CD4-positive, alpha-beta T cell (primary cell): ENCODE measurements around the gene TRDMT1. TPM values are rescaled to one million over a fixed set of nuclear protein-coding genes. Genes with fewer than 3 reads are reported as not detected.

Experiments used
- ATAC-seq: fragments of 200-7000 bp; cut with Tn5 transposase; one replicate; pipeline ENCODE4 v1.10.0; 2022; ENCODE audit warnings: mild to moderate bottlenecking; ENCODE audit not compliant: poor library complexity
- CTCF ChIA-PET: fragments of 350-600 bp; sonication (Branson Sonifier 250); formaldehyde crosslinking; loops from one replicate; lab custom pipeline; 2021; ENCODE audit warnings: antibody characterized with exemption, inconsistent platforms; lab: Charles Lee
- POLR2A ChIA-PET: fragments of 350-600 bp; sonication (Branson Sonifier 250); formaldehyde crosslinking; loops from one replicate; lab custom pipeline; 2021; ENCODE audit warnings: antibody characterized with exemption, inconsistent platforms; lab: Charles Lee
- DNase-seq, 14 experiments: peaks; one replicate each; pipeline ENCODE4 v3.0.0-alpha.2; 2013 to 2020; ENCODE audit warnings: mixed read lengths in 2 of 14
- H3K27ac ChIP-seq, 2 donors: one replicate each; pipeline versions ENCODE4 v1.5.1 to v1.7.0; 2013; ENCODE audit warnings: low read length in 2 of 2, low read depth in 1 of 2, mild to moderate bottlenecking in 1 of 2
- H3K27me3 ChIP-seq, 2 experiments: 1 replicate in 1 of 2; 2 replicates in 1 of 2; pipeline versions ENCODE4 v1.6.1 to v1.7.0; 2013; ENCODE audit warnings: low read length in 2 of 2, control low read depth in 1 of 2, mild to moderate bottlenecking in 1 of 2, moderate library complexity in 1 of 2; ENCODE audit not compliant: insufficient read depth in 2 of 2, control insufficient read depth in 1 of 2
- H3K36me3 ChIP-seq: one replicate; pipeline ENCODE4 v1.6.1; 2013; ENCODE audit warnings: low read length, control low read depth; ENCODE audit not compliant: insufficient read depth
- H3K4me1 ChIP-seq: one replicate; pipeline ENCODE4 v1.6.1; 2013; ENCODE audit warnings: low read length, control low read depth; ENCODE audit not compliant: insufficient read depth
- H3K4me3 ChIP-seq: one replicate; pipeline ENCODE4 v1.5.1; 2013; ENCODE audit warnings: mild to moderate bottlenecking, low read length, moderate library complexity
- H3K9me3 ChIP-seq, 2 experiments: 1 replicate in 1 of 2; 2 replicates in 1 of 2; pipeline versions ENCODE4 v1.6.1 to v1.7.0; 2013; ENCODE audit warnings: low read length in 2 of 2, mild to moderate bottlenecking in 2 of 2, control low read depth in 1 of 2, moderate library complexity in 1 of 2; ENCODE audit not compliant: control insufficient read depth in 1 of 2, insufficient read depth in 1 of 2
- H3K27ac Mint-ChIP-seq: one replicate; pipeline ENCODE4 v1.8.0; 2020; ENCODE audit warnings: mixed read lengths
- H3K27me3 Mint-ChIP-seq: one replicate; pipeline ENCODE4 v1.8.0; 2021; ENCODE audit warnings: mixed read lengths
- H3K36me3 Mint-ChIP-seq: one replicate; pipeline ENCODE4 v1.8.0; 2021; ENCODE audit warnings: low read depth, mixed read lengths
- H3K4me1 Mint-ChIP-seq: one replicate; pipeline ENCODE4 v1.8.0; 2021; ENCODE audit warnings: low read depth, mixed read lengths
- H3K4me3 Mint-ChIP-seq: one replicate; pipeline ENCODE4 v1.8.0; 2020; ENCODE audit warnings: mild to moderate bottlenecking, mixed read lengths
- H3K9me3 Mint-ChIP-seq: one replicate; pipeline ENCODE4 v1.8.0; 2020; ENCODE audit warnings: mixed read lengths
- CTCF ChIP-seq: fragments of 200-600 bp; IDR thresholded peaks from one replicate; pipeline ENCODE4 v1.8.0; 2022; ENCODE audit warnings: antibody characterized with exemption, mild to moderate bottlenecking
- intact Hi-C, 2 experiments: fragments of 100-400 bp; cut with DNase I in 1 of 2; cut with micrococcal nuclease in 1 of 2; formaldehyde crosslinking; loops; one replicate each; pipeline versions ENCODE4 v1.15.1 to v1.9.0; 2023 to 2025; cut with DNase I, micrococcal nuclease
- total RNA-seq, 174 experiments: library from RNA in 2 of 174; stranded (reverse) in 2 of 174; gene quantifications; one replicate each; pipeline ENCODE4 v1.2.3 and lab custom pipeline; 2021 to 2026

TRDMT1 gene
- total RNA-seq, 2 experiments from 2014 or later, result 20.3 to 21.3 TPM

- no peaks in the 10 kb centered on the region for H3K27me3 Mint-ChIP-seq
- no peak for ATAC-seq
- POLR2A ChIA-PET, result no interaction called here
Observed at GRCh38 chr10:17166699-17167098, 34.8 kb downstream of the TRDMT1 start.

GRCh38 chr10:17162828-17163227 lies 38.6 kb downstream of the TRDMT1 start:
- Mint-ChIP-seq H3K4me3 (no peak overlapping the region), H3K27me3 (no peaks in the 10 kb centered on the region), H3K36me3 (peaks cover 5% of the 10 kb centered on the region), H3K9me3 (no peaks in the 10 kb centered on the region), H3K27ac (no peak overlapping the region), H3K4me1 (no peaks in the 10 kb centered on the region)
- ATAC-seq (no peak), DNase-seq (no peak)
- Histone ChIP-seq H3K4me1 (no peaks in the 10 kb centered on the region), H3K27ac (no peak overlapping the region), H3K4me3 (no peak overlapping the region), H3K27me3 (no peaks in the 10 kb centered on the region), H3K9me3 (no peaks in the 10 kb centered on the region), H3K36me3 (peaks cover 6% of the 10 kb centered on the region)
- intact Hi-C loops, result no loop called here
- TF ChIP-seq CTCF, result no peak
- CTCF ChIA-PET, result no interaction called here
- POLR2A ChIA-PET, result no interaction called here

More at GRCh38 chr10:17166699-17167098, 34.8 kb downstream of the TRDMT1 start:
- no peak for TF ChIP-seq CTCF
- Mint-ChIP-seq H3K4me3 (no peak overlapping the region), H3K9me3 (no peaks in the 10 kb centered on the region), H3K36me3 (peaks cover 17% of the 10 kb centered on the region), H3K4me1 (no peaks in the 10 kb centered on the region), H3K27ac (no peak overlapping the region)
- intact Hi-C loops, result no loop called here
- Histone ChIP-seq H3K9me3 (no peaks in the 10 kb centered on the region), H3K27ac (no peak overlapping the region), H3K4me1 (no peaks in the 10 kb centered on the region), H3K36me3 (peaks cover 7% of the 10 kb centered on the region), H3K27me3 (no peaks in the 10 kb centered on the region), H3K4me3 (no peak overlapping the region)
- no peak for DNase-seq
- CTCF ChIA-PET, result no interaction called here

GRCh38 chr10:17161775-17162174 lies 39.7 kb downstream of the TRDMT1 start:
- no peaks in the 10 kb centered on the region for H3K9me3 ChIP-seq
- Mint-ChIP-seq H3K4me1 (no peaks in the 10 kb centered on the region), H3K4me3 (no peak overlapping the region), H3K36me3 (peaks cover 14% of the 10 kb centered on the region), H3K9me3 (no peaks in the 10 kb centered on the region), H3K27me3 (no peaks in the 10 kb centered on the region), H3K27ac (no peak overlapping the region)
- H3K36me3 ChIP-seq, result peaks cover 6% of the 10 kb centered on the region
- no peak for ATAC-seq
- TF ChIP-seq CTCF, result no peak
- no peaks in the 10 kb centered on the region for H3K27me3 ChIP-seq
- no peak overlapping the region for H3K27ac ChIP-seq
- H3K4me1 ChIP-seq, result no peaks in the 10 kb centered on the region
- intact Hi-C loops, result no loop called here
- no peak overlapping the region for H3K4me3 ChIP-seq
- POLR2A ChIA-PET, result no interaction called here
- CTCF ChIA-PET, result no interaction called here
- DNase-seq, result no peak
